AML-193 (cell line): ENCODE data around the gene ATOSB.

ENCODE experiments used
- DNase-seq, 2 experiments: peaks; one replicate each; lab custom pipeline; 2025; lab: John Stamatoyannopoulos, UW

ATOSB gene

GRCh38 chr9:35114113-35114839 is 1.4 kb downstream of the ATOSB start:
- peak; percentile 84 to 85 for DNase-seq

GRCh38 chr9:35112257-35113020 is 3.2 kb downstream of the ATOSB start:
- no peak for DNase-seq

- peak; percentile 87 to 94 for DNase-seq
Measured at GRCh38 chr9:35111001-35111933, 4.4 kb downstream of the ATOSB start.

- no peak for DNase-seq
Measured at GRCh38 chr9:35110327-35110761, 5.3 kb downstream of the ATOSB start.

GRCh38 chr9:35108946-35109575 is 6.6 kb downstream of the ATOSB start:
- no peak for DNase-seq

- DNase-seq, result no peak
Measured at GRCh38 chr9:35108461-35108860, 7.2 kb downstream of the ATOSB start.

GRCh38 chr9:35107297-35108290 is 8.1 kb downstream of the ATOSB start:
- no peak for DNase-seq

GRCh38 chr9:35106343-35106730 is 9.3 kb downstream of the ATOSB start:
- DNase-seq, result no peak

- DNase-seq, result no peak
Measured at GRCh38 chr9:35105571-35106342, 9.9 kb downstream of the ATOSB start.

GRCh38 chr9:35105126-35105525 is 10.5 kb downstream of the ATOSB start:
- DNase-seq, result no peak

- no peak for DNase-seq
Measured at GRCh38 chr9:35104586-35104985, 11.1 kb downstream of the ATOSB start.

- DNase-seq, result no peak
Measured at GRCh38 chr9:35103660-35104191, 11.9 kb downstream of the ATOSB start.

GRCh38 chr9:35102769-35103659 is 12.6 kb downstream of the ATOSB start, which contains the start of gene STOML2:
Gene STOML2 (minus strand): TSS chr9:35103131. CDS start chr9:35103094, 37 bp downstream.
- peak; percentile 94 to 96 for DNase-seq

- no peak for DNase-seq
Measured at GRCh38 chr9:35102465-35102768, 13.2 kb downstream of the ATOSB start.

GRCh38 chr9:35097573-35097972 is 18.1 kb downstream of the ATOSB start:
- DNase-seq, result no peak

GRCh38 chr9:35096035-35096849 is 19.4 kb downstream of the ATOSB start, which contains the start of gene PIGO:
Gene PIGO (minus strand): TSS chr9:35096591. CDS start chr9:35095565, 1,026 bp downstream.
- peak; percentile 73 to 80 for DNase-seq

GRCh38 chr9:35091536-35091935 is 24.1 kb downstream of the ATOSB start:
- DNase-seq, result no peak
